EH (cell line): ENCODE results near the gene ATN1.

Experiments used
- DNase-seq: peaks from one replicate; pipeline ENCODE4 v3.0.0-alpha.2; 2015; ENCODE audit warnings: low read depth

ATN1 gene

DNA sequence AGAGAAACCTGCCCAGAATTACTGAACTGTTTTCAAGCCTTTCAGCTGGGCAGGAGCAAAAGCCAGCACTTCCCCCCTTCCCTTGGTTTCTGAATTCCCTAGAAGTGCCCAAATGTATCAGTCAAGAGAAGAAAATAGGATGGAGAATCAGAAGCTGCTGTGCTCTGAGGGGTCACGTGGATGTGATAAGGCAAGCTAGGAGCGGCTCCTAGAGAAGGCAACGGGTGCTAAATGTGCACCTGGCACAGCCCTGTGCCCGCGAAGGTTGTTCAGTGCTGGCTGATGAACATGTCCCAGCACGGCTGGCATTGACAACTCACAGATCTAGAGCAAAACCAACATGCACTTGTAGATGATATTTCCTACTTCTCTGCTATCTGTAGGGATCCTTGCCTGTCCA is 51.3 kb downstream of the ATN1 start:
- no peak for DNase-seq

DNA sequence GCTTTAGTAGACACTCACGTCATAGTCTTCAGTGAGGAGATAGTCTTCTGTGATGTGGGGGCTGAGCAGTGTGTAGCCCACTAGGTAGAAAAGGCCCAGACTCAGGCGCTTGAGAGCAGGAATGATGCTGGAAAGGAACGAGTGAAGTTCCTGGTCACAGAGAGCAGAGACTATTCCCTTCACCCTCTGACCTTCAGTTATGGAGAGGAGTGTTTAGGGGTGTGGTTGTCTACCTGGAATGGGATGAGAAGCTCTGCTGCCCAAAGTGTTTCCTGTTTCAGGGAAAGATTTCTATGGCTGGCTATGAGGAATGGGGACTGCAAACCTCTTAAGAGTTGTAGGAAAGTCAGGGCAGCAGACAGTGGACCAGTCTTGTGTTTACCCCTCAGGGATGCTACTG is 51.7 kb downstream of the ATN1 start:
- DNase-seq, result no peak

DNA sequence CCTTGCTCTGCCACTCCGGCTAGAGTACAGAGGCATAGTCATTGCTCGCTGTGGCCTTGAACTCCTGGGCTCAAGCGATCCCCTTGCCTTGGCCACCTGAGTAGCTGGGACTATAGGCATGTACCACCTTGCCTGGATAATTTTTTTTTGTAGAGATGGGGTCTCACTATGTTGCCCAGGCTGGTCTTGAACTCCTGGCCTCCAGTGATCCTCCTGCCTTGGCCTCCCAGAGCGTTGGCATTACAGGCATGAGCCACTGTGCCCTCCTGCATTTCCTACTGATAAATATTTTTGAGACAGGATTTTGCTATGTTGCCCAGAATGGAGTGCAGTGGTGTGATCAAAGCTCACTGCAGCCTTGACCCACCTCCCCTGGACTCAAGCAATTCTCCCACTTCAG is 52.3 kb downstream of the ATN1 start:
- DNase-seq, result no peak

DNA sequence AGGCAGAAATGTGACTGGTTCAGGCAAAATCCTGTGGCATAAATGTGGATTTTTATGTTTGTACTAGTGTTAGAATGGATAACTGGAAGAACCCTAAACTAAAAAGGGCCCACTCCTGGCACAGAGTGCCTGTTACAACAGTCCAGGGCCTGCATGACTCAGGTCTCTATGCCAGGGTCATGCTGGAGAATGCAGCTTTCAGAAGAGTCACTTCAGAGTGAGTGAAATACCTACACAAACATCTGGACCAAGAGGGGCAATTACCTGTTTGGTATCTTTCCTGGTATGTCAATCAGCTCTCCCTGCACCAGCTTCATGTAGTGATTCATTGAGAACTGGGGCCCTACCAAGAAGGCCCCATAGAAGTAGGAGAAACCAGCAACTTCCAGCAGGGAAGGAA is 53.0 kb downstream of the ATN1 start:
- no peak for DNase-seq

DNA sequence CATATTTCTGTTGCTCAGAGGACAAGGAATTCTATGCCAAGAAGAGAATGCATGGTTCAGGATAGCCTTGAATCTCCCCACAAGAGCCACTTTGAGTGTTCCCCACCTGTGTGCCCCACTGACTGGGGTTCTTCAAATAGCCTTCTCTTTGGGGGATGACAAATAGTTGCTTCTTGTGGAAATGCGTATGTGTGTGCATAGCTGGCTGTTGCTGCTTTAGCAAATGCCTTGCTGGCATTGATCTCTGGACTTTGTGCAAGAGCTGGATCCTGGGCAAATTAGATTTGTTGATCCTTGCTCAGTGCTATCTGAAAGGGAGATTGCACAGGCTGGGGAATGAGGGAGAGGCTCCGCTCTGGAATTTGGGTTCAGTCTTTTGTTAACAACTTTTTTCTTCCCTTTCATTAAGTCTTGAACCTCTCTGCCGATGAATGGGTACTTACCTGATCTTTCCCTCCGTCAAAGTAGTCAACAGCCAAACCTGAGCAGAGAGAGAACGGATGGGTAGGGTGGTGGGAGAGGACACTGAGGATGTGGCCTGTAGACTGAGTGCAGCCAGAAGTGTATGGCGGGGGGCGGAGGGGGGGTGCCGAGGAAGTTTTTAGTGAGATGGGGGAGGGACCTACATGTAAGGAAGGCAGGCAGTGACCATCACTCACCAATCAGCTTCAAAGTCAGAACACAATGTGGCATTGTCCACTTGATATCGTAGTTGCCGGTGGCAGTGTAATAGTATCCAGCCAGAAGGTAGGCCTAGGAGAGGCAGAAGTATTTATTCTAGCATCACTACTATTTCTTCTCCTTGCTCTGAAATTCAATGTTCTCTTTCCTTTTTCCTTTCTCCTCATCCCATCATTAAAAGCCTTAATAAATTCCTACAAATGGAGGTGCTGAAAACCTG is 53.6 kb downstream of the ATN1 start:
- DNase-seq, result no peak

DNA sequence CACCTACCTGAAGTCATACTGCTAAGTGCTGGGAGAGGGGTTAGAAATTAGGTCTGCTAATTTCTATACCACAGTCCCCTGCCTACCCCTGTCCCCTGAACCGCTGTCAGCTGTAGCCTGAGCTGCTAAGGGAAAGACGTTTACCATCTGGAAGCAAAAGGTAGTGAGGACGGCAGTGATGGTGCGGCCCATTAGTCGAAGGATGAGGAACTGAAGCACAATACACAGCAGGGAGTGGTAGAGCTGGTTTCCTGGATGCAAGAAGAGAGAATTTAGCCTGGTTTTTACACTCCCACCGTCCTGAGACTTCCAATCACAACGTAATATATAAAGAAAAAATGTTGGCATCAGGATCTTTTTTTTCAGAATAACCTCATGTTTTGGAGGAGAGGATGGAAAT is 54.8 kb downstream of the ATN1 start:
- DNase-seq, result no peak

DNA sequence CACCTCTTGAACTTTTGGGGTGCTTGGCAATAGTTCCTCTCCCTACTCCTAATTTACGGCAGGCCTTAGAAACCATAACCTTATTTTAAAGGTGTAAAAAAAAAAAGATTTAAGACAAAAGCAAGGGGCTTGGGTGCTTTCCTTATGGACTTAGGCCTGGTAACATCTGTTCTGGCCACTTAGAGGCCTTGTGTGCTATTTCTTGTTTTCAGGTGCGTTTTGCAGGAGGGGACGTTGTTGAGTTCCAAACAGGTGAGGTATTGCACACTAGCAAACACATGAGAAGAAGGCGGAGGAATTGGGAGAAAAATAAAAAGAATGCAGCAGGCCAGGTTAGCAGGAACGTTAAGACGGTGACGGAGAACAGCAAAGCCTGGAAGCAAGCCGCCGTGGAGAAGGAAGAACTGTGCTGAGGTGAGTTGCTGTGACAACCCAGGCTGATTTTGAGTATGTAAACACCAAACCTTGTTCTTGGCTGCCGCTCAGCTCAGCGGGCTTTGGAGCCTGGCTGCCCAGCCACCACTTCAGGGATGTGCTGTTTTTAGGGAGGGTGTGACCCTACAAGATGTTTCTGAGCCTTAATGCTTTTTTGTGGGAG is 60.3 kb downstream of the ATN1 start:
- no peak for DNase-seq
